ENCODE results near the gene FCMR. TPM values are rescaled to one million over a fixed set of nuclear protein-coding genes. Genes with fewer than 3 reads are reported as not detected.

Gene FCMR
- total and polyA plus RNA-seq, 10 of the 15 experiments (the other 5 are each of a cell fraction or from before 2014, with no cell fraction given), result 79.7 to 245 (median 123) TPM

- Histone ChIP-seq H3K4me1 (ENCODE audit: control insufficient read depth, insufficient read depth, low read length) (no peaks in the 10 kb centered on the region), H2AFZ (ENCODE audit: control insufficient read depth, low read depth, low read length) (no peak overlapping the region), H3K4me3 (no peak overlapping the region), H3K27ac (ENCODE audit: control insufficient read depth, insufficient read depth) (no peak overlapping the region), H3K79me2 (ENCODE audit: control insufficient read depth, insufficient read depth, low read length) (no peaks in the 10 kb centered on the region), H3K36me3 (ENCODE audit: control insufficient read depth in 2 of 2, insufficient read depth in 2 of 2, low read length in 1 of 2) (no peaks in the 10 kb centered on the region), H3K4me2 (ENCODE audit: control insufficient read depth, insufficient read depth) (no peak overlapping the region), H3K27me3 (replicated peaks in 1 of 2; ENCODE audit: control insufficient read depth in 2 of 2, insufficient read depth in 2 of 2, low read length in 1 of 2) (no peaks in the 10 kb centered on the region), H3K9me3 (replicated peaks; ENCODE audit: control insufficient read depth, insufficient read depth, low read length) (no peaks in the 10 kb centered on the region), H4K20me1 (ENCODE audit: control insufficient read depth, insufficient read depth) (no peaks in the 10 kb centered on the region), H3K9ac (ENCODE audit: control insufficient read depth, insufficient read depth, low read length) (no peak overlapping the region)
- no peak for TF ChIP-seq MTA2 (IDR thresholded peaks at IDR 0.05; ENCODE audit: low read depth)
- no peak for TF ChIP-seq SMARCA5 (IDR thresholded peaks at IDR 0.05)
- TF ChIP-seq IKZF1 (conservative IDR thresholded peaks at IDR 0.05), result 0 out of 2 replicates have a peak, but pooled peaks have one; percentile 24
- TF ChIP-seq BHLHE40 (IDR thresholded peaks at IDR 0.05; ENCODE audit: borderline replicate concordance in 1 of 2, low read depth in 2 of 2, low read length in 1 of 2), result no peak
- TF ChIP-seq TAF1 (IDR thresholded peaks at IDR 0.05; ENCODE audit: borderline replicate concordance, low read depth, low read length), result no peak
- TF ChIP-seq ELK1 (IDR thresholded peaks at IDR 0.05; ENCODE audit: low read depth, low read length), result no peak
- TF ChIP-seq ZNF687 (IDR thresholded peaks at IDR 0.05), result no peak
- DNase-seq (ENCODE audit: low read depth, low spot score) (no peak), FAIRE-seq (no peak), ATAC-seq (no peak)
- intact Hi-C loops (cut with micrococcal nuclease; ENCODE audit: unreplicated experiment) (no loop called here), in situ Hi-C loops (cut with MboI) (no loop called here)
- WGBS (ENCODE audit: insufficient coverage, insufficient replicate concordance, low lambda C conversion rate, missing lambda C conversion rate), result 72% methylated on average over 15 of the region's 15 CpGs
- ChIA-PET SMC1A (ENCODE audit: uncharacterized antibody, unreplicated experiment) (interaction anchor here (1.0 kb wide), 1 partner anchor 14 kb away, joined by 3 read pairs; no protein-coding TSS in a partner anchor), POLR2A (interaction anchor here (1.0 kb wide), 1 partner anchor 81 kb away, joined by 3 read pairs; no protein-coding TSS in a partner anchor), CTCF (interaction anchor here (0.6 to 0.7 kb wide), 2 partner anchors 17 to 82 kb away, joined by 3 to 4 read pairs; no protein-coding TSS in a partner anchor), RAD21 (ENCODE audit: unreplicated experiment) (no interaction called here)
- BruUV-seq (replicated peaks), result no TSS peak
Measured at GRCh38 chr1:206890125-206891060, 31.3 kb downstream of the FCMR start.

Data from GM12878 (cell line).